NCI-H460 (cell line): ENCODE data around the gene COQ10B. TPM values are rescaled to one million over a fixed set of nuclear protein-coding genes. Genes with fewer than 3 reads are reported as not detected.
"Not testable (repeated sequence)": the region's sequence is repeated elsewhere in the genome, so short reads cannot be mapped to it uniquely, and the experiment has no call there.

Experiments
- DNase-seq: peaks from one replicate; pipeline ENCODE4 v3.0.0-alpha.2; 2016; ENCODE audit warnings: low read depth; ENCODE audit errors: extremely low read depth
- polyA plus RNA-seq: library from polyadenylated mRNA; depleted of rRNA; stranded (reverse); fragments of >200 nt; gene quantifications from 2 replicates; pipeline ENCODE4 v1.2.3, GENCODE V29; 2014; cell fraction: nucleus; rRNA removed
- total RNA-seq: library from RNA; depleted of rRNA; stranded (reverse); fragments of >200 nt; shearing (Covaris generic); gene quantifications from 2 replicates; pipeline ENCODE4 v1.2.3, GENCODE V29; 2014; rRNA removed

Gene COQ10B
- total RNA-seq = 41.6 and 44.0 TPM in 2 replicates
- 11.8 and 12.3 TPM in 2 replicates for polyA plus RNA-seq

- DNase-seq = peak; percentile 99
Observed at GRCh38 chr2:197453123-197453913, at the start of gene COQ10B. COQ10B (plus strand) TSS chr2:197453552; CDS start chr2:197453561, 9 bp downstream.

- DNase-seq = no peak
Observed at GRCh38 chr2:197405582-197405981, 47.8 kb upstream of the COQ10B start.

- DNase-seq = no peak
Observed at GRCh38 chr2:197414039-197414438, 39.3 kb upstream of the COQ10B start.

GRCh38 chr2:197414515-197414914 lies 38.8 kb upstream of the COQ10B start:
- DNase-seq = no peak

- no peak for DNase-seq
Observed at GRCh38 chr2:197416268-197416667, 37.1 kb upstream of the COQ10B start.

GRCh38 chr2:197419438-197419837 lies 33.9 kb upstream of the COQ10B start:
- no peak for DNase-seq

- DNase-seq = no peak
Observed at GRCh38 chr2:197423307-197423706, 30.0 kb upstream of the COQ10B start.

- no peak for DNase-seq
Observed at GRCh38 chr2:197425550-197425949, 27.8 kb upstream of the COQ10B start.

- DNase-seq = no peak
Observed at GRCh38 chr2:197426723-197427603, 26.4 kb upstream of the COQ10B start.

- DNase-seq = no peak
Observed at GRCh38 chr2:197427986-197428385, 25.4 kb upstream of the COQ10B start.

- DNase-seq = no peak
Observed at GRCh38 chr2:197431858-197432257, 21.5 kb upstream of the COQ10B start.

- DNase-seq = not testable (repeated sequence)
Observed at GRCh38 chr2:197432527-197432926, 20.8 kb upstream of the COQ10B start.

- no peak for DNase-seq
Observed at GRCh38 chr2:197433780-197434438, 19.4 kb upstream of the COQ10B start.

- peak; percentile 98 for DNase-seq
Observed at GRCh38 chr2:197434541-197435513, 18.5 kb upstream of the COQ10B start, which contains the start of gene SF3B1. SF3B1 (minus strand) TSS chr2:197435028; CDS start chr2:197434999, 29 bp downstream.

GRCh38 chr2:197435598-197436420 lies 17.5 kb upstream of the COQ10B start:
- no peak for DNase-seq

- DNase-seq = no peak
Observed at GRCh38 chr2:197437380-197437779, 16.0 kb upstream of the COQ10B start.

- no peak for DNase-seq
Observed at GRCh38 chr2:197442857-197443256, 10.5 kb upstream of the COQ10B start.

GRCh38 chr2:197445746-197446145 lies 7.6 kb upstream of the COQ10B start:
- DNase-seq = no peak

GRCh38 chr2:197446844-197447243 lies 6.5 kb upstream of the COQ10B start:
- no peak for DNase-seq
